CD4-positive, alpha-beta T cell (primary cell): Measurements from ENCODE around the gene MMRN2. TPM values are rescaled to one million over a fixed set of nuclear protein-coding genes. Genes with fewer than 3 reads are reported as not detected.

Experiments
- ATAC-seq: fragments of 200-7000 bp; cut with Tn5 transposase; one replicate; pipeline ENCODE4 v1.10.0; 2022; ENCODE audit warnings: mild to moderate bottlenecking; ENCODE audit not compliant: poor library complexity
- CTCF ChIA-PET: fragments of 350-600 bp; sonication (Branson Sonifier 250); formaldehyde crosslinking; loops from one replicate; lab custom pipeline; 2021; ENCODE audit warnings: antibody characterized with exemption, inconsistent platforms; lab: Charles Lee
- POLR2A ChIA-PET: fragments of 350-600 bp; sonication (Branson Sonifier 250); formaldehyde crosslinking; loops from one replicate; lab custom pipeline; 2021; ENCODE audit warnings: antibody characterized with exemption, inconsistent platforms; lab: Charles Lee
- DNase-seq, 14 experiments: peaks; one replicate each; pipeline ENCODE4 v3.0.0-alpha.2; 2013 to 2020; ENCODE audit warnings: mixed read lengths in 2 of 14
- H3K27ac ChIP-seq, 2 donors: one replicate each; pipeline versions ENCODE4 v1.5.1 to v1.7.0; 2013; ENCODE audit warnings: low read length in 2 of 2, low read depth in 1 of 2, mild to moderate bottlenecking in 1 of 2
- H3K27me3 ChIP-seq, 2 experiments: 1 replicate in 1 of 2; 2 replicates in 1 of 2; pipeline versions ENCODE4 v1.6.1 to v1.7.0; 2013; ENCODE audit warnings: low read length in 2 of 2, control low read depth in 1 of 2, mild to moderate bottlenecking in 1 of 2, moderate library complexity in 1 of 2; ENCODE audit not compliant: insufficient read depth in 2 of 2, control insufficient read depth in 1 of 2
- H3K36me3 ChIP-seq: one replicate; pipeline ENCODE4 v1.6.1; 2013; ENCODE audit warnings: low read length, control low read depth; ENCODE audit not compliant: insufficient read depth
- H3K4me1 ChIP-seq: one replicate; pipeline ENCODE4 v1.6.1; 2013; ENCODE audit warnings: low read length, control low read depth; ENCODE audit not compliant: insufficient read depth
- H3K4me3 ChIP-seq: one replicate; pipeline ENCODE4 v1.5.1; 2013; ENCODE audit warnings: mild to moderate bottlenecking, low read length, moderate library complexity
- H3K9me3 ChIP-seq, 2 experiments: 1 replicate in 1 of 2; 2 replicates in 1 of 2; pipeline versions ENCODE4 v1.6.1 to v1.7.0; 2013; ENCODE audit warnings: low read length in 2 of 2, mild to moderate bottlenecking in 2 of 2, control low read depth in 1 of 2, moderate library complexity in 1 of 2; ENCODE audit not compliant: control insufficient read depth in 1 of 2, insufficient read depth in 1 of 2
- H3K27ac Mint-ChIP-seq: one replicate; pipeline ENCODE4 v1.8.0; 2020; ENCODE audit warnings: mixed read lengths
- H3K27me3 Mint-ChIP-seq: one replicate; pipeline ENCODE4 v1.8.0; 2021; ENCODE audit warnings: mixed read lengths
- H3K36me3 Mint-ChIP-seq: one replicate; pipeline ENCODE4 v1.8.0; 2021; ENCODE audit warnings: low read depth, mixed read lengths
- H3K4me1 Mint-ChIP-seq: one replicate; pipeline ENCODE4 v1.8.0; 2021; ENCODE audit warnings: low read depth, mixed read lengths
- H3K4me3 Mint-ChIP-seq: one replicate; pipeline ENCODE4 v1.8.0; 2020; ENCODE audit warnings: mild to moderate bottlenecking, mixed read lengths
- H3K9me3 Mint-ChIP-seq: one replicate; pipeline ENCODE4 v1.8.0; 2020; ENCODE audit warnings: mixed read lengths
- CTCF ChIP-seq: fragments of 200-600 bp; IDR thresholded peaks from one replicate; pipeline ENCODE4 v1.8.0; 2022; ENCODE audit warnings: antibody characterized with exemption, mild to moderate bottlenecking
- intact Hi-C, 2 experiments: fragments of 100-400 bp; cut with DNase I in 1 of 2; cut with micrococcal nuclease in 1 of 2; formaldehyde crosslinking; loops; one replicate each; pipeline versions ENCODE4 v1.15.1 to v1.9.0; 2023 to 2025; cut with DNase I, micrococcal nuclease
- total RNA-seq, 174 experiments: library from RNA in 2 of 174; stranded (reverse) in 2 of 174; gene quantifications; one replicate each; pipeline ENCODE4 v1.2.3 and lab custom pipeline; 2021 to 2026

MMRN2 gene
- total RNA-seq, 2 experiments from 2014 or later = 0.47 to 1.8 TPM

GRCh38 chr10:86905429-86905828 lies 52.0 kb downstream of the MMRN2 start:
- no peaks in the 10 kb centered on the region for H3K4me1 ChIP-seq
- H3K9me3 Mint-ChIP-seq = peaks cover 6% of the 10 kb centered on the region
- H3K4me3 ChIP-seq = no peak overlapping the region
- DNase-seq (no peak), ATAC-seq (no peak)
- peaks cover 17% of the 10 kb centered on the region for H3K36me3 ChIP-seq
- no peaks in the 10 kb centered on the region for H3K4me1 Mint-ChIP-seq
- peaks cover 0 to 5% of the 10 kb centered on the region in 2 experiments for H3K9me3 ChIP-seq
- intact Hi-C loops = no loop called here
- POLR2A ChIA-PET = interaction anchor here (0.7 kb wide), 1 partner anchor 31 kb away, joined by 3 read pairs; no protein-coding TSS in a partner anchor
- no peak overlapping the region for H3K4me3 Mint-ChIP-seq
- H3K27me3 Mint-ChIP-seq = no peaks in the 10 kb centered on the region
- no peak overlapping the region for H3K27ac Mint-ChIP-seq
- peaks cover 29% of the 10 kb centered on the region for H3K36me3 Mint-ChIP-seq
- no peak overlapping the region for H3K27ac ChIP-seq
- no peak for TF ChIP-seq CTCF
- H3K27me3 ChIP-seq = no peaks in the 10 kb centered on the region
- CTCF ChIA-PET = no interaction called here

GRCh38 chr10:86904600-86904999 lies 52.8 kb downstream of the MMRN2 start:
- Mint-ChIP-seq H3K36me3 (peaks cover 29% of the 10 kb centered on the region), H3K4me3 (no peak overlapping the region), H3K27ac (no peak overlapping the region), H3K27me3 (no peaks in the 10 kb centered on the region), H3K9me3 (peaks cover 6% of the 10 kb centered on the region), H3K4me1 (no peaks in the 10 kb centered on the region)
- no peak for ATAC-seq
- Histone ChIP-seq H3K4me1 (no peaks in the 10 kb centered on the region), H3K36me3 (peaks cover 17% of the 10 kb centered on the region), H3K27me3 (no peaks in the 10 kb centered on the region), H3K9me3 (peaks cover 0 to 5% of the 10 kb centered on the region in 2 experiments), H3K27ac (no peak overlapping the region), H3K4me3 (no peak overlapping the region)
- CTCF ChIA-PET = no interaction called here
- intact Hi-C loops = no loop called here
- DNase-seq = no peak
- POLR2A ChIA-PET = no interaction called here
- no peak for TF ChIP-seq CTCF

- H3K9me3 Mint-ChIP-seq = peaks cover 2% of the 10 kb centered on the region
- CTCF ChIA-PET = no interaction called here
- H3K36me3 Mint-ChIP-seq = peaks cover 21% of the 10 kb centered on the region
- POLR2A ChIA-PET = no interaction called here
- no peak for DNase-seq
- H3K4me3 Mint-ChIP-seq = no peak overlapping the region
- Histone ChIP-seq H3K27me3 (no peaks in the 10 kb centered on the region), H3K4me1 (no peaks in the 10 kb centered on the region), H3K36me3 (peaks cover 17% of the 10 kb centered on the region), H3K4me3 (no peak overlapping the region), H3K27ac (no peak overlapping the region), H3K9me3 (no peaks in the 10 kb centered on the region)
- no peak for TF ChIP-seq CTCF
- no peak for ATAC-seq
- no peak overlapping the region for H3K27ac Mint-ChIP-seq
- H3K27me3 Mint-ChIP-seq = no peaks in the 10 kb centered on the region
- intact Hi-C loops = no loop called here
- no peaks in the 10 kb centered on the region for H3K4me1 Mint-ChIP-seq
Observed at GRCh38 chr10:86900955-86901354, 56.5 kb downstream of the MMRN2 start.
